NT2/D1 (cell line): ENCODE data around the gene RYR3.

Experiments
- SUZ12 ChIP-seq: IDR thresholded peaks from 2 replicates; pipeline ENCODE4 v1.6.1; 2011; ENCODE audit not compliant: insufficient read length, insufficient read depth; ENCODE audit errors: extremely low read depth
- YY1 ChIP-seq: IDR thresholded peaks from 2 replicates; pipeline ENCODE4 v1.6.1; 2011; ENCODE audit not compliant: insufficient read length, insufficient read depth
- ZNF274 ChIP-seq: IDR thresholded peaks from 2 replicates; pipeline ENCODE4 v1.6.1; 2011; ENCODE audit warnings: mild to moderate bottlenecking, low read depth, low read length

- TF ChIP-seq ZNF274 (no peak), YY1 (no peak), SUZ12 (no peak)
Observed at GRCh38 chr15:33822479-33822878, 511.7 kb downstream of the RYR3 start.
